Effector memory CD8-positive, alpha-beta T cell (primary cell): ENCODE results near the gene ITGA2.

Experiments
- ATAC-seq: fragments of 150-1000 bp; cut with Tn5 transposase; replicated peaks from 2 replicates; pipeline ENCODE4 v1.10.0; 2021; ENCODE audit warnings: mild to moderate bottlenecking, moderate library complexity
- DNase-seq, 3 experiments: peaks; one replicate each; pipeline ENCODE4 v3.0.0; 2021
- H3K27ac Mint-ChIP-seq, 2 donors: one replicate each; pipeline ENCODE4 v1.8.0; 2022; ENCODE audit warnings: mild to moderate bottlenecking in 2 of 2, mixed read lengths in 2 of 2, moderate library complexity in 2 of 2
- H3K27me3 Mint-ChIP-seq, 2 donors: one replicate each; pipeline ENCODE4 v1.8.0; 2022; ENCODE audit warnings: mixed read lengths in 2 of 2
- H3K36me3 Mint-ChIP-seq: one replicate; pipeline ENCODE4 v1.8.0; 2022; ENCODE audit warnings: mild to moderate bottlenecking, moderate library complexity, mixed read lengths; ENCODE audit not compliant: insufficient read depth
- H3K4me1 Mint-ChIP-seq, 2 donors: one replicate each; pipeline ENCODE4 v1.8.0; 2022; ENCODE audit warnings: low read depth in 2 of 2, mixed read lengths in 2 of 2
- H3K4me3 Mint-ChIP-seq, 2 donors: one replicate each; pipeline ENCODE4 v1.8.0; 2022; ENCODE audit warnings: mild to moderate bottlenecking in 2 of 2, mixed read lengths in 2 of 2, moderate library complexity in 2 of 2
- H3K9me3 Mint-ChIP-seq, 2 donors: one replicate each; pipeline ENCODE4 v1.8.0; 2022; ENCODE audit warnings: mixed read lengths in 2 of 2

Gene ITGA2

DNA sequence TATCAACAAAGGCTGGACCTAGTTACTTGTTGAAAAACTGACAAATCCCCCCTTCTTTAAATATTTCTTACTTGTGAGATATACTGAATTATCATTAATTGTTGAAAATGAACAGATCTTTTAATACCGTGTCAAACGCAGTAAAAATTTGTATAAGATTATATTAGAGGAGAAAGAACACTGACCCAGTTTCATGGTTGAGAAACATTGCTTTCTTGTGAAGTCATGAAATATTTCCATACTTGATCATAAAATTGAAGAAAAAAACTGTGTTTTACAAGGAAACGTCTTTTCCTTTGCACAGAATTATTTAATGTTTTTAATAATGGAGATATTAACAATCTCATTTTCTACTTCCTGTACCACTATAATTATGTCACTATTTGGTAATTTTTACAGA is 74.6 kb downstream of the ITGA2 start:
- no peak overlapping the region for H3K4me3 Mint-ChIP-seq
- peaks cover 8 to 16% of the 10 kb centered on the region in 2 donors for H3K27me3 Mint-ChIP-seq
- ATAC-seq: no peak
- H3K36me3 Mint-ChIP-seq: no peaks in the 10 kb centered on the region
- DNase-seq: no peak
- no peak overlapping the region for H3K27ac Mint-ChIP-seq
- H3K4me1 Mint-ChIP-seq: no peaks in the 10 kb centered on the region
- H3K9me3 Mint-ChIP-seq: no peaks in the 10 kb centered on the region

GRCh38 chr5:53066088-53066487 is 76.9 kb downstream of the ITGA2 start:
- Mint-ChIP-seq H3K9me3 (no peaks in the 10 kb centered on the region), H3K27ac (no peak overlapping the region), H3K4me1 (no peaks in the 10 kb centered on the region), H3K4me3 (no peak overlapping the region), H3K36me3 (no peaks in the 10 kb centered on the region), H3K27me3 (peaks cover 0 to 9% of the 10 kb centered on the region in 2 donors)
- DNase-seq (no peak), ATAC-seq (no peak)

DNA sequence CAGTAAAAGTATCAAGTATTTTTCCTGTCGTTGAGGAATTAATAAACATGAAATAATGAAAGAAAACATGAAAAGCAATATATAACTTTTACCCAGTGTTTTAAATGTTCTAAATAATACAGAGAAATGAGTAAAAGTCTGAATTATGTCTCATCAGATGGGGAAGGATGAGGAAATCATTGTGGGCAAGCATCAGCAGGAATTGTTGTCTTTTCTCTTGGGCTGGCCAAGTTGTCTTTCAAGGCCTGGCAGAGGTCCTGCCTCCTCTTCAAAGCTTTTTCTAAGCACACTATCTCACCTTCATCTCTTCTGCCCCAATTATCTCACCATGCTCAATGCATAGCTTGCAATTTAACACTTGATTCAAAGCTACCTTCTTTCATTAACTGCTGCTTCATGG is 78.5 kb downstream of the ITGA2 start:
- Mint-ChIP-seq H3K4me1 (no peaks in the 10 kb centered on the region), H3K27me3 (peaks cover 0 to 2% of the 10 kb centered on the region in 2 donors), H3K9me3 (no peaks in the 10 kb centered on the region), H3K27ac (no peak overlapping the region), H3K36me3 (no peaks in the 10 kb centered on the region), H3K4me3 (no peak overlapping the region)
- no peak for DNase-seq
- no peak for ATAC-seq

DNA sequence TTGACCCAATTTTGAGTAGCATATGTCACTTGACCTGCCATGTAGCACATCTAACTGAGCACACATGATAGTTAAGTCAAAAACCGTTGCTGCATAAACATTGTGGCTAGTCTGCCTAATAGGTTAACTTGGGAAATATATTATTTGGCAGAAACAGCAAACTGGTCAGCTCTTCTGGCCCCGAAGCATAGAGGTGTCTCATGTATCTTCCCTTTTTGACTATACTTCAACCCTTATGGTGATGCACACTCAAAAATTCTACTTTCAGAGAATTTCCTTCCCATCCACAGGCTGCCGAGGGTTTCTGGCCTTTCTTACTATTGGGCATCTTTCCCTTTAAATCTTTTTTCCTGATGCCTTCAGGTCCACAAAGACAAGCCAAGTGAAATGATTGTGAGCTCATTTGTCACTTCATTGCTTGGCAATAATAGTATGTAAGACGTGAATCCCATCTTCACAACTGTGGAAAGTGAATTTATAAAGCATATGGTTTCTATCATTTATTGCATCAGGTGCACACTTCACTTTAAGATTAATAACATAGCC is 79.2 kb downstream of the ITGA2 start:
- no peak overlapping the region for H3K4me3 Mint-ChIP-seq
- peaks cover 5 to 7% of the 10 kb centered on the region in 2 donors for H3K27me3 Mint-ChIP-seq
- no peaks in the 10 kb centered on the region for H3K4me1 Mint-ChIP-seq
- DNase-seq (no peak), ATAC-seq (no peak)
- no peaks in the 10 kb centered on the region for H3K36me3 Mint-ChIP-seq
- no peaks in the 10 kb centered on the region for H3K9me3 Mint-ChIP-seq
- H3K27ac Mint-ChIP-seq: no peak overlapping the region

DNA sequence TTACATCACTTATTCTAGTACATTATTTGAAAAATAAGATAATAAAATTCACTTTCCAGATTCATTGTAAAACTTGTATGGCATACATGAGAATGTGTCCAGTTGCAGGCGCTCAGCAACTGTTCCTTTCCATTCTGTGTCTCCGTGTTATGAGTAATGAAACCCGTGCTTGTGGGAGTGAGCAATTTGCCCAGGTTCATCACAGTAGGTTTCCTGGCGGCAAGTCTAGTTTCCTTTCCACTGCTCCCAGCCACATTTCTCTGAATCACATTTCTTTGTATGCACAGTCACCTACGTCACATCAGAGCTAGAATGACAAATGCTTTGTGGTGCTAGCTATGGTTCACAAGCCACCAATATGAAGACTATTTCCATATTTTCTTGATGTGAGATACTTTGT is 80.5 kb downstream of the ITGA2 start:
- ATAC-seq: no peak
- Mint-ChIP-seq H3K27me3 (peaks cover 7 to 10% of the 10 kb centered on the region in 2 donors), H3K4me1 (no peaks in the 10 kb centered on the region), H3K36me3 (no peaks in the 10 kb centered on the region), H3K27ac (no peak overlapping the region), H3K4me3 (no peak overlapping the region), H3K9me3 (no peaks in the 10 kb centered on the region)
- DNase-seq: no peak

- DNase-seq (no peak), ATAC-seq (no peak)
- Mint-ChIP-seq H3K36me3 (no peaks in the 10 kb centered on the region), H3K9me3 (no peaks in the 10 kb centered on the region), H3K4me3 (no peak overlapping the region), H3K27ac (no peak overlapping the region), H3K27me3 (peaks cover 10 to 11% of the 10 kb centered on the region in 2 donors), H3K4me1 (no peaks in the 10 kb centered on the region)
Observed at GRCh38 chr5:53071298-53071697, 82.1 kb downstream of the ITGA2 start.

DNA sequence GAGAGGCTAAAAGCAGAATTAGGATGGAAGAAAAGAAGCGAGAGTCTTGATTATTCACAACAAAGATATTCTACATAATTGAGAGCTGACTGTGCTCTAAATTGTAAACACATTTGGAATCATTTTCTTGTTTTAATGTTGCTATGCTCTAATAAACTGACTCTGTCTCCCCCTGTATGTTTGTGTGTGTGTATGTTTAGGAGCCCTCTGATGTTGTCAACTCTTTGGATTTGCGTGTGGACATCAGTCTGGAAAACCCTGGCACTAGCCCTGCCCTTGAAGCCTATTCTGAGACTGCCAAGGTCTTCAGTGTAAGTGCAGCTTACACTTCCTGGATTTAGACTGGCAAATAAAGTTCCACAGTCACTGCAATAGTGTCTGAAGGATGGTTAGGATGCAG is 82.6 kb downstream of the ITGA2 start:
- Mint-ChIP-seq H3K36me3 (no peaks in the 10 kb centered on the region), H3K4me3 (no peak overlapping the region), H3K27me3 (peaks cover 10 to 13% of the 10 kb centered on the region in 2 donors), H3K4me1 (no peaks in the 10 kb centered on the region), H3K9me3 (no peaks in the 10 kb centered on the region), H3K27ac (no peak overlapping the region)
- no peak for ATAC-seq
- DNase-seq: no peak

- H3K4me3 Mint-ChIP-seq: no peak overlapping the region
- H3K36me3 Mint-ChIP-seq: no peaks in the 10 kb centered on the region
- no peaks in the 10 kb centered on the region for H3K4me1 Mint-ChIP-seq
- DNase-seq (no peak), ATAC-seq (no peak)
- peaks cover 10 to 17% of the 10 kb centered on the region in 2 donors for H3K27me3 Mint-ChIP-seq
- H3K9me3 Mint-ChIP-seq: no peaks in the 10 kb centered on the region
- no peak overlapping the region for H3K27ac Mint-ChIP-seq
Observed at GRCh38 chr5:53073348-53073747, 84.2 kb downstream of the ITGA2 start.

DNA sequence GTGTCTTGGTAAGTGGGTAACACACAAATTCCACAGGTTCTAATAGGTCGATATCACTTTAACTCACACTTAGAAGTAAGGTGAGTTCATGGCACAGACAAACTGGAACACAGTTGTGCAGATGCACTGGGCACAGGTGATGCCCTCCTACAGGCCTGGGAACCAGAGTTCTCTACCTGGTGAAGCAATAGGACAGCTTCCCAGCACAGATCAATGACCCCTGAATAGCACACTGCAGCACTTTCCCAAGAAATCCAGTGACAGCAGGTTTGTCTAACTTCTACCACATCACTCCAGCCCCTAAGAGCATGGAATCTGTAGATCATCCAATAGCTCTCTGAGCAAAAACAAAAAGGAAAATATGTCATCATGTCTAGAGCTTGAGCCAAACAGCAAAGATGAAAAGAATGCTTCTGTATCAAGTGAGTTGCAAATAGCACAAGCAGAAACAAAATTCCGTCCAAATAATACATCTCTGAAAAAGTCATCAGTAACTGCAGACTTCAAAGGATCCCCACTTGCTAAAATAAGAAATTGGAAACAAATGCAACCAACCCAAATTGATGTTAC is 86.9 kb downstream of the ITGA2 start:
- Mint-ChIP-seq H3K36me3 (no peaks in the 10 kb centered on the region), H3K27me3 (peaks cover 10 to 17% of the 10 kb centered on the region in 2 donors), H3K27ac (no peak overlapping the region), H3K9me3 (no peaks in the 10 kb centered on the region), H3K4me1 (no peaks in the 10 kb centered on the region), H3K4me3 (no peak overlapping the region)
- DNase-seq: no peak
- ATAC-seq: no peak

- Mint-ChIP-seq H3K36me3 (no peaks in the 10 kb centered on the region), H3K4me1 (peaks cover 0 to 4% of the 10 kb centered on the region in 2 donors), H3K9me3 (no peaks in the 10 kb centered on the region), H3K4me3 (no peak overlapping the region), H3K27me3 (peaks cover 21 to 28% of the 10 kb centered on the region in 2 donors), H3K27ac (no peak overlapping the region)
- DNase-seq: no peak
- no peak for ATAC-seq
Observed at GRCh38 chr5:53080271-53080670, 91.1 kb downstream of the ITGA2 start.

- Mint-ChIP-seq H3K36me3 (no peaks in the 10 kb centered on the region), H3K9me3 (no peaks in the 10 kb centered on the region), H3K4me1 (peaks cover 0 to 4% of the 10 kb centered on the region in 2 donors), H3K4me3 (no peak overlapping the region), H3K27ac (no peak overlapping the region), H3K27me3 (peaks cover 10 to 28% of the 10 kb centered on the region in 2 donors)
- DNase-seq: no peak
- ATAC-seq: no peak
Observed at GRCh38 chr5:53083927-53084326, 94.8 kb downstream of the ITGA2 start.

- Mint-ChIP-seq H3K36me3 (no peaks in the 10 kb centered on the region), H3K27ac (no peak overlapping the region), H3K27me3 (peaks cover 10 to 28% of the 10 kb centered on the region in 2 donors), H3K4me1 (peaks cover 0 to 8% of the 10 kb centered on the region in 2 donors), H3K9me3 (no peaks in the 10 kb centered on the region), H3K4me3 (no peak overlapping the region)
- ATAC-seq: no peak
- no peak for DNase-seq
Observed at GRCh38 chr5:53084546-53085255, 95.5 kb downstream of the ITGA2 start.

DNA sequence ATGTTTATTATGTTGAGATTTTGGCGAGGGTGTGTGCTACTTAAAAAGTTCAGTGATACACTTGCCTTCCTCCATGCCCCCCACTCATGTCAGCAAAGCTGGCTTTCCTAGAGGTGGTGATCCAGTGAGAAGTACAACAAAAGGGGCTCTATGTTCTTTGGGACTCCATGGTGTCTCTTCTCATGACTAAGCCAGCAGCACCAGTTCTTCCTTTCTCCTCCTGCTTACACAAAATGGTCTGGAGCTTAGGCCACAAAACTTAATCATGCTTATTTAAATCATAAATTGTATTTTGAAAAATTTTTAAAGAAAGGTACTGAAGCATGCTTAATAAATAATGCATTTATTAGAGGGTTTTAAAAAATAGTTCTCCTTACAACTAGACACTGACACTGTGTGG is 98.0 kb downstream of the ITGA2 start:
- peaks cover 7 to 26% of the 10 kb centered on the region in 2 donors for H3K27me3 Mint-ChIP-seq
- H3K9me3 Mint-ChIP-seq: no peaks in the 10 kb centered on the region
- no peak for DNase-seq
- H3K27ac Mint-ChIP-seq: no peak overlapping the region
- no peak overlapping the region for H3K4me3 Mint-ChIP-seq
- peaks cover 0 to 8% of the 10 kb centered on the region in 2 donors for H3K4me1 Mint-ChIP-seq
- H3K36me3 Mint-ChIP-seq: no peaks in the 10 kb centered on the region
- no peak for ATAC-seq

DNA sequence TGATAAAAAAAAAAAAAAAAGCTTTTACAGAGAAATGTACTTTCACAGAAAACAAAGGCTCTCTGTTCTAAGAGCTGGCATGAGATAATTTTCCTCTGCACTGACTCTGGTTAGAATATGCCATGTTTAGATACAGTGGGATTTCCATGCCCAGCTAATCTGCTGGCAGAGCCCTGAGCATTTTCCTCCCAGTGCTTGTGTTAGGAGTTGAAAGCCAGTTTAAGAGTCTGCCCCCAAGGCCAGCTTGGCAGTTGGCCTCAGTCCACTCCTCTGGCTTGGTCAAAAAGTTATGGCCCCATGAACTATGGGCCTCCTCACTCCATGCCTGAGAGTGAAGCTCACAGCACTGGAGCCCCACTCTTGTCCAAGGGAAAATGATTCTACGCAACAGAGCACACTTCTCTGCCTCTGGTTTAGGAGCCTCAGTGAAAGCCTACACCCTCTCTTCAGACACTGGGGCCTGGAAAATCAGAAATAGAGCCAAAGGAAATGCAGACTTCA is 98.5 kb downstream of the ITGA2 start:
- Mint-ChIP-seq H3K27me3 (peaks cover 2 to 21% of the 10 kb centered on the region in 2 donors), H3K4me3 (no peak overlapping the region), H3K36me3 (no peaks in the 10 kb centered on the region), H3K4me1 (peaks cover 0 to 8% of the 10 kb centered on the region in 2 donors), H3K27ac (no peak overlapping the region), H3K9me3 (no peaks in the 10 kb centered on the region)
- DNase-seq (no peak), ATAC-seq (no peak)
